NB4 (cell line): ENCODE data around the gene ARHGAP45.

Experiments used
- DNase-seq: peaks from one replicate; pipeline ENCODE4 v3.0.0; 2010; ENCODE audit warnings: low read depth
- H3K4me3 ChIP-seq: one replicate; pipeline ENCODE4 v1.5.1; 2011; ENCODE audit warnings: mild to moderate bottlenecking, low read depth, low read length, moderate library complexity
- CTCF ChIP-seq: IDR thresholded peaks from one replicate; pipeline ENCODE4 v1.5.1; 2012; ENCODE audit warnings: low read depth, low read length
- MAX ChIP-seq: IDR thresholded peaks from 2 replicates; pipeline ENCODE4 v1.6.1; 2011; ENCODE audit warnings: low read depth, low read length
- MYC ChIP-seq: IDR thresholded peaks from 2 replicates; pipeline ENCODE4 v1.6.1; 2011; ENCODE audit warnings: low read depth, low read length
- POLR2A ChIP-seq: IDR thresholded peaks from 2 replicates; pipeline ENCODE4 v1.6.1; 2011; ENCODE audit warnings: mild to moderate bottlenecking; ENCODE audit not compliant: insufficient read length; ENCODE audit errors: extremely low read depth

The ARHGAP45 gene

GRCh38 chr19:1042689-1043511 lies 24.1 kb upstream of the ARHGAP45 start:
- no peak overlapping the region for H3K4me3 ChIP-seq

GRCh38 chr19:1045247-1045603 lies 21.7 kb upstream of the ARHGAP45 start:
- H3K4me3 ChIP-seq: no peak overlapping the region
- peak; percentile 50 for DNase-seq

More at GRCh38 chr19:1042689-1043511, 24.1 kb upstream of the ARHGAP45 start:
- DNase-seq: no peak
- no peak for TF ChIP-seq MAX
- TF ChIP-seq POLR2A: no peak
- TF ChIP-seq MYC: no peak
- TF ChIP-seq CTCF: no peak

GRCh38 chr19:1046117-1046626 lies 20.8 kb upstream of the ARHGAP45 start:
- no peak overlapping the region for H3K4me3 ChIP-seq
- no peak for DNase-seq
- no peak for TF ChIP-seq POLR2A
- no peak for TF ChIP-seq MAX
- TF ChIP-seq MYC: no peak
- TF ChIP-seq CTCF: no peak

More at GRCh38 chr19:1045247-1045603, 21.7 kb upstream of the ARHGAP45 start:
- no peak for TF ChIP-seq POLR2A
- no peak for TF ChIP-seq MYC
- no peak for TF ChIP-seq MAX
- no peak for TF ChIP-seq CTCF

- no peak overlapping the region for H3K4me3 ChIP-seq
- DNase-seq: no peak
- TF ChIP-seq POLR2A: no peak
- TF ChIP-seq CTCF: no peak
- no peak for TF ChIP-seq MAX
- no peak for TF ChIP-seq MYC
Measured at GRCh38 chr19:1046836-1047695, 19.9 kb upstream of the ARHGAP45 start.

- no peak overlapping the region for H3K4me3 ChIP-seq
- TF ChIP-seq MYC: no peak
- no peak for TF ChIP-seq POLR2A
- no peak for TF ChIP-seq MAX
- TF ChIP-seq CTCF: no peak
- DNase-seq: no peak
Measured at GRCh38 chr19:1047696-1048147, 19.2 kb upstream of the ARHGAP45 start.
